HG03571 (cell line): Measurements from ENCODE around the gene FAM53C.
"Not testable (repeated sequence)": the region's sequence is repeated elsewhere in the genome, so short reads cannot be mapped to it uniquely, and the experiment has no call there.

ENCODE experiments used
- ATAC-seq: cut with Tn5 transposase; IDR thresholded peaks from one replicate; pipeline ENCODE4 v1.9.1; 2021; ENCODE audit not compliant: unreplicated experiment

Gene FAM53C

DNA sequence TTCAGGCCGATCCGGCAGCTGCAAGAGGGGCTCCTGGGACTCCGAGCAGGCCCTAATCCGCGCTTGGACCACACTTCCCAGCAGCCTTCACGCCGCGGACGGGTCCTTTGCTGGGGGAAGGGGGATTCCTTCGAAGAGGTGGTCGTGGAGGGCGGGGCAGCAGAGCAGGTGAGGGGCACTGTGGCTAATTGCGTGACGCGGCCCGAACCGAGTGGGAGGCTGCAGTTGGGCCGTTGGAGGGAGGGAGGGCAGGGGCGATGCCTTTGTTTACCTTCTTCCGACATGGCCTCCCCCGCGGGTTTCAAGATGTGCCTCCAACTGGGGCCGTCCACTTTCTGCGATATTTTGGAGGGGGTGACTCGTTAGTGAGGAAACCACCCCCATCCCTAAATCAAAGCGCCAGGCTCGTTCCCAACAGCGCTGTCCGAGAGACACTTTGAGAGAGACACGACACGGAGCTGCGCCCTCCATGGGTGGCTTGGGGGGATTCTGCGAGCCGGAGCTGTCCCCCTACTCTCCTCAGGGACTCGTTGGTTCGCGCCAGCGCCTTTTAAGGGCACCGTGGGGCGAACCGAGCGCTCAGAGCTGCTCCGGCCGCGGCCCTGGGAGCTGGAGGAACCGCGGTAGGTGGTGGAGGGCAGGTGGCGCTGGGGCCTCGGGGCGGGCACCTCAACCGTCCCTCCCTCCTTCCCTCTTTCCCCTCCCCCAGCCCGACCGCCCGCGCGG lies at the start of gene FAM53C:
Gene FAM53C, plus strand, starts transcription at position 582 of the 726 bp plus-strand sequence. CDS start 3,070 bp downstream, outside the sequence.
- ATAC-seq = peak; percentile 76

DNA sequence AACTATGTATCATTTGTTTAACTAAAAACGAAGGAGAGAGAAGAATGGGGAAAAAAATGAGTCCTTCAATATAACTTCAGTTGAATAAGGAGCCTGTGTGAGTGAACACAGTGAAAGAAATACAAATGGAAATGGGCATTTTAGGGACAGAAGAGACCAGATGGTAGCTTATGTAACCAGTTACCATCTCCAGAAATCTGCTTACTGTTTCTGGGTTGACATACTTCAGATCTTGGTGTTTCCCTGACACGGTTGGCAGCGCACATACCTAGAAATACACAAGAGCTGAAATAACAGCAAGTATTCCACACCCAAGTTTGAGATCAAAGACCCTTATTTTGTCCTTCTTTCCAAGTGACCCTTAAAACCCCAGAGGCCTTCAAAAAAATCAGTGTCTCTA lies 48.8 kb upstream of the FAM53C start:
- ATAC-seq = no peak

DNA sequence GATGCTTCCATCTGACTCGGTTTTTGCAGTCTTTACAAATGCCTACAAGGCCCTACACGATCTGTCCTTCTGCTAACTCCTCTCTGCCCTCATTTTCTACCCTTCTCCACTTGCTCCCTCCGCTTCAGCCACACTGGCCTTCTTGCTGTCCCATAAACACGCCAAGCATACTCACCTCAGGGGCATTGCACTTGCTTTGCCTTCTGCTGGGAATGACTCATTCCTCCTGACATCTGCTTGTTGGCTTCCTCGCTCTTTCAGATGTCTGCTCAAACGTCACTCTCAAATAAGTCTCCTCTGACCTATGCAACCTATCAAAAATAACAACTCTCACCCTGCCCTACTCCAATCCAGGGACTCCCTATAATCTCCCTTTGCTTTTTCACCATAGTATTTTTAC lies 34.7 kb upstream of the FAM53C start:
- no peak for ATAC-seq

DNA sequence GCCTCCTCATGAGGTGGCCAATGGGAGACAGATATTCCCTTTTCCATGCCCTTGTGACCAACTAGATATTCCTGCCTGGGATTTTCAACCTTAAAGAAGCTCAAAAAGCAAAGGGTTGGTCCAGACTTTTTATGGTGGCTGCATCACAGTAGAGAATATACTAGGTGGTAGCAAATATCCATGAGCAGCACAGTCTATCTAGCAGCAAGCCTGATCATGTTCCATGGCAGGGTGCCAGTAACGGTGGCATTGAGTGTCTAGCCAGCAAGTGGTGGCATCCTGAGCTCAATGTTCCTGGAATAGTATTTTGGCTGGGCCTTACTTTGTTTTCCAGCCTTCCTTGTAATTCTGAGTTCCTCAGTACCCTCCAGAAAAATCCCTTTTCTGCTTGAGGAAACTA lies 32.3 kb upstream of the FAM53C start:
- no peak for ATAC-seq

DNA sequence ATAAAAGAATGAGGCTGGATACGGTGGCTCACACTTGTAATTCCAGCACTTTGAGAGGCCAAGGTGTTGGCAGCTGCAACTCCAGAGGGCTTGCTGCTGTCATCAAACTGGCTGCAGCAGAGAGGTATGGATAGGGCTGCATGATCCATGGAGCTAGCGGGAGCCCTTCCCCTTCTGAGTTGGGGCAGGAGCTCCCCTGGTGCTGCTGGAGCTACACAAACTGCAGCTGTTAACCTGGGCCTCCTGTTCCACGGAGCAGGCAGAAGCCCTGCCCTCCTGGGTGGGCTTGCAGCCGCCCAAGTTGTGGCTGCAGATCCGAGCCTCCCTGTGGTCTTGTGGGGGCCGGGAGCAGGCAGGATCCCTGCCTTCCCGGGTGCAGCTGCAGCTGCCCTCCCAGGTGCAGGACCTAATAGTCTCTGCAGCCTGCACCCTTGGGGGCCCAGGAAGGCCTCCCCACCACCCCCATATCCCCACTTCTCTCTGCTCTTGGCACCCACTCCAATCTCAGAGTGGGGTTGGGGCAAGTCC lies 22.3 kb upstream of the FAM53C start:
- no peak for ATAC-seq

DNA sequence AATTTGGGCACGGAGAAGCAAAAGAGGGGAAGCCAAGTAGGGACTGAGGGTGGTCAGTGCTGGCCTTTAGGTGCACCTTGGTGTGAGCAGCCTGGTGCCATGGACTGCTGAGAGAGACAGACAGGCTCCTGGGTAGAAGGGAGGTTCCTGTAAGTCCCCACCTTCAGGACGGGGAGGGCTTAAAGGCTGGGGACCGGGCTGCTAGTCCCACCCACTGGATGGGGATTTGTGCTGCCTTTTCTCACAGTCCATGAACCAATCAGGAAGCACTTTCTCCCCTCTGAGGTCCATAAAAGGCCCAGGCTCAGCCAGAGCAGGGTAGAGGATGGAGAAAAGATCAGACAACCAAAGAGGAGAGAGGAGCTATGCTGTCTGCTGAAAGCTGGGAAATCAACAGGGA lies 21.7 kb upstream of the FAM53C start:
- no peak for ATAC-seq

DNA sequence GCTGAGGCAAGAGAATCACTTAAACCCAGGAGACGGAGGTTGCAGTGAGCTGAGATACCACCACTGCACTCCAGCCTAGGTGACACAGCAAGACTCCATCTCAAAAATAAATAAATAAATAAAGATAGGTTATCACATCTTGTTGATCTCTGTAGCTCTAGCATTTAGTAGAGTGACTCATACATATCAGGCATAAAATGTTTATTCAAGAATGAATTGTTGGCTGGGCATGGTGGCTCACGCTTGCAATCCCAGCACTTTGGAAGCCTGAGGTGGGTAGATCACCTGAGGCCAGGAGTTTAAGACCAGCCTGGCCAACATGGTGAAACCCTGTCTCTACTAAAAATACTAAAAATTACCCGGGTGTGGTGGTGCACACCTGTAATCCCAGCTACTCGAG lies 19.9 kb upstream of the FAM53C start:
- ATAC-seq = not testable (repeated sequence)

DNA sequence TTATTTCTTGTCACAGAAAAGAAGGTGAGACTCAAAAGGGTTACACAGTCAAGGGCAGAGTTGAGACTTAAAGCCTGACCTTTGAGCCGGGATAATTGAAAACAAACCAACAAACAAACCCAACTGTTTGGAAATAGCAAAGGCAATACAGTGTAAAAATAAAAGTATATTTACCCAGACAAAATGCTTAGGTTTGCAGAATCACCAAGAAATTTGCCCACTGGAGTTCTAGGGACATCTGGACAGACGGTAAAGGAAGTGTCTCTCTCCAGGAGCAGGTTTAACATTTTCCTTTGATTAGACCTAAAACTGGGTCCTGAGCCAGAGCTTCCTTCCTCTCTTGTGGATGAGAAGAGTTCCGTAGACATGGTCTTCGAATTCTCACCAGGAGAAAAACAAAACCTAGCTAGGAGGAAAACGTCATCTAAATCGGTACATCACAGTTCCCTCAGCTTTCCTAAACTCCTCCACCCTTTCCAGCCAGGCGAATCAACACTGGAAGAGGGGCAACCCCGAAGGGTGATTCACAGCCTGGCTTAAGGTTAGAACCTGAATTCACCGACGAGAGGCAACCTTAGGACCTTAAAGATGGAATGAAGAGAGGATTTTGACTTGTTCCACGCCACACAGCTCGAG lies 7.1 kb upstream of the FAM53C start:
- no peak for ATAC-seq

DNA sequence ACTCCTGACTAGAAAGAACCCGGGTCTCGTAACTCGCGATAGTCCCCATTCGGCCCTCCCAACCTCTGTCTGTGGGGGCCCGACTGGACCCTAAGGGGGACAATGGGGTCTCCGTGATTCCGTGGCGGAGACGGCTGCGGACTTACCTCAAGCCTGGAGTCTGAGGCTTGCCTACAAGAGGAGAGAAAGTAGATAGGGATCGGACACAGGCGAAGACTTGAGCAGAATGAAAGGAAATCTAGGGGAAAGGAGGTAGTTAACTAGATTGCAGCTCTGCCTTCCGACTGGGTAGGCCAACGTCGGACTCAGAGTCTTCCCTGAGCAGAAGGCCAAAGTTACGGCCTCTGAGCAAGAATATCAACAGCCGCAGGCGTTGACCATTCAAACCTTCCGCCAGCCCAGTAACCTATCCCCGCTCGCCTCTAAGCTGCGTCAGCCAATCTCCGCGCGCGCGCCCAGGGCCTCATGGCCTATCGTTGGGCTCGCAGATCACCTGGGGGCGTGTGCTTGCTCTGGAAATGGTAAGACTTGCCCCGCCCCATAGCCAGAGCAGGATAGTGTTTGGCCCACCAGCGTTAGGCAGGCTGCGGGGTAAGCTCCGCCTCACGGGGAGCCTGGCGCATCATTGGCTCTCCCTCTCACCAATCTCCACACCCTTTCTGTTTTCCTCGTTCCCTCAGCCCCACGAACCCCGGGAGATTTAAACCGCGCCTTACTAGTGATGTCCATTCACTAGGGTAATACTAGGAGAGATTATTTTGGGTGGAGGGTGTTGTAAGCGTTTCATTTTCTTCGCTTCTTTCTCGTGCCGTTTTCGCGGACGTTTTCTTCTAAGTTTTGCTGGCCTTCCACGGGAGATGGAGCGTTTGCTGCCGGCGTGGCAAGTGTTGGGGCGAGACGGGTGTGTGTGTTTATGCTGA lies 6.4 kb upstream of the FAM53C start, which contains the start of gene CDC25C:
Gene CDC25C, minus strand, starts transcription at position 356 of the 920 bp plus-strand sequence. CDS start 624 bp downstream, outside the sequence.
- peak; percentile 99 for ATAC-seq

DNA sequence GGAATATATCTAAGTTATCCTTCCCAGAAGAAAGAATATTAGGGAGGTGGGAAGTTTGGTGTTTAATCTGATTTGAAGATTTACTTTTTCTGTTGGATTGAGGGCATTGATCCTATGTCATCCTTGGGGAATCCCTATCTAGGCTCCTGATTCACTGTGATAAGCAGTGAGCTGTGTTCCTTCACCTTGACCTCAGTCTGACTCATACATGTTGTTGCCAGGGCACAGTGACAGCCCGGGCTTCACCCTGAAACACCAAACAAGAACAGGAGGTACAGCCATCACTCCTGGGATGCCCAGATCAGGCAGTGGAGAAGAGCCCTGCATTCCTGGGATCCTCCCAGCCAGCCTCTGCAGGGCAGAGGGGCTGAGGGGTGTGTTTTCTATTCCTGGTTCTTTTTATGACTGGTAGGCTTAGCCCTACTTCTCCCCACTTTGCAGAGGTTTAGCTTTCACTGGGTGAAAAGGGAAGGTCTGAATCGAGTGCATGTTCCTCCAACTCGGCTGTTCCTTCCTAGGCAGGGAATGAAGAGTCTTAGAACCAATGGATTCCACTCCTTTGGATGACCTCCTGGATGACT lies 3.1 kb upstream of the FAM53C start:
- no peak for ATAC-seq

DNA sequence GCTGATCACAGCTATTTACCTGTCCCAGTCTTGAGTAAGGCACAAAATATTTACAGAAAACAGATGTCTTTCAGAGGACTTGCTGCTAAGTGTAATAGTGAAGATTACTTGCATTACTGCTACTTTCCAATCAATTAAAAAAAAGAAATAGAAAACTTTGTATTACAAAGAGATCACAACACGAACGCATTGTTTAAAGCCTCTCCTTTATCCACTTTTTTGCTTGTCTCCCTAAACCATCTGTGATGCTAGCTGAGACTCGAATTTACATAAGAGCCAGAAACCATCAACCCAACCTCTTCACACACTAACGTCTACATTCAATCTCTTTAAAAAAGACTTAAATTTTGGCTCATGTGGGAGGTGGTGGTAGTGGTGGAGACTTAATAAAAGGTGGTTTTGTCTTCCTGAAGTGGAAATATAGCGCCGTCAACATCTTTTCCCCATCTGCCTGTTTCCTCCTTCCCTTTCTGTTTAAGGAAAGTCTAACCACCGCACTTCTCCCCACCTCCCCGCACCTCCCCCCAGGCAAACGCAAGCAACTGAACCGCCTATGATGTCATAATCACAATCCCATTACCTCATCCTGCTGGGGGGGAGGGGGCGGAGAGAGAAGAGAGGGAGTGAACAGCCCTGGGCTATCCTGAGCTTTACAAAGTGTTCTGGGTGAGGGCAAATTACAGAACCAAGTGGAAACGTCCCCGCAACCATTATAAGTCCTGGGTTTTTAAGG lies 948 bp upstream of the FAM53C start:
- ATAC-seq = peak; percentile 23

DNA sequence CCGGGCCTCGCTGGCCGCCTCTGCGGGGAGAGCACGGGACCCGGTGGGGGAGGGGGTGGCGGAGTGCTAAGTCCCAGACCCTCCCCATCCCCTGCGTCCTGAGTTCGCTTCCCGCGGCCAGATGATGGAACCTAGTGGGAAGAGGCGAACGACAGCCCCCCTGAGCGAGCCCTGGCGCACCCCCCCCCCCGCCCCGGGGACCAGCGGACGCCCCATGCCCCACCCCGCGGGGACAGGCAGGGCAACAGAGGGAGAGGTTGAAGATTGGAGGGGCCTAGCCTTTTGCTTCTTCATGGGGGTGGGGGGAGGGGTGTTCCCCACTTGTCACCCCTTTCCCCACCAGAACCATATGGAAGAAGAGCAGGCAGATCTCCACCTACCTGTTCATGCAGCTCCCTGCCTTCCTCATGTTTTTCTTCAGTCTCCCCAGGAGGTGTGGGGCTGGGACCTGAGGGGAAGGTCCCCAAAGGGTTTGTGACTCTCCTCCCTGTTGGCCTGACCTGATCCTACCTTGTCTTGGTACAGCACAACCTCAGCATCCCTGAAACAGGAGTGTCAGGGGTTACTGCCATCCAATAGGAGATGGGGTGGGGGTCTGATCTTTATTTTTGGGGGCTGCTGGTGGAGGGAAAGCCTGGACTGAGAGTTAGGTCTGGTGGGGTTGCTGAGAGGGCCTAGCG lies 485 bp downstream of the FAM53C start:
- ATAC-seq = peak; percentile 3

DNA sequence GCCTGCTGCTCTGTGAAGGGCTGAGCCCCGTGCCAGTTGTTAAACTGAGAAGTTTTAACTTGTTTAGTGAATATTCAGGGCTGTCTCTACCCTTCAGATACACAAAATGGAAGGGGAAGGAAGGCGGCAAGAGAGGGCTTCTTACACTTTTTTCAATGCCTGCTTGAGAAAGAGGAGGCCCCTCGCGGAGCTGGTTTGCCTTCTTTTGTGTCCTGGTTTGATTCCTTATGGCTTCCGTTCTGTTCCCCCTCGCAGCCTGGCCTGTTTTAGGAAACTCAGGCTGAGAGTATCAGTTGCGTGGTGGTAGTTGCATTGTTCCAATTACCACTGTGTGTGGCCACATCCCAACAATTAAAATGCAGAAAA lies 1.0 kb downstream of the FAM53C start:
- ATAC-seq = no peak

DNA sequence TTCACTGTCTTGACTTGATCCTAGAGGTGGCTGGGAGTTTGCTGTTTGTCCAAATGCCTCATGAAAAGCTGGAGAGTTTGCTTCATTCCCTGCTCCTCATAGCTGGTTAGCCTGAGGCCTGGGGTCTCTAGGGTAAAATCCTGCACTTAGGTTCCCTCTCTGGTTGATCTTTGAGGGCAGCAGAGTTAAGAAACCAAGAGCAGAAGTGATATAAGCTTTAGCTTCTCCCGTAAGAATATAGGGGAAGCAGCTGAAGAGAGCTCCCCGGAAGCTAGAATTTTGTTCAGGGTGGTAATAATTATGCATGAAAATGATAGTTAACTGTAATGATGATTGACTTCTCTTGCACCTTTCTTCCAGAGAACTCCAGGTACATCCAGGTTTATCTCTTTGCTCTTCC lies 1.4 kb downstream of the FAM53C start:
- ATAC-seq = no peak

DNA sequence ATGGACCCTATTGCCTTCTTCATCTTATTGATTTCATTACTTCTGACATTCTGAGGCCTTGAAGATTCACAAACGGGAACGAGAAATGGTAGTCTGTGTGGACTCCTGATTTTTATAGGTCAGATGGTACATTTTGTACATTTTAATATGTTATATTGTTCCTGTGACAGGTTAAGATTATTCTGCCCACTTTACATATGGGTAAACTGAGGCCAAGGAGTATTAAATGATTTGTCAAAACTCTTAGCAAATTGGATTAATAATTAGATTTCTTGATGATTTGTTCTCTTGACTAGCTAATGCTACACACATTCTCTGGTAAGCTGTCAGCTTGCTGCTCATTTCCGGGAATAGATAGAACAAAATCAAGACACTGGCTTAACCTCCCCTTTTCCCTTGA lies 1.9 kb downstream of the FAM53C start:
- ATAC-seq = no peak

DNA sequence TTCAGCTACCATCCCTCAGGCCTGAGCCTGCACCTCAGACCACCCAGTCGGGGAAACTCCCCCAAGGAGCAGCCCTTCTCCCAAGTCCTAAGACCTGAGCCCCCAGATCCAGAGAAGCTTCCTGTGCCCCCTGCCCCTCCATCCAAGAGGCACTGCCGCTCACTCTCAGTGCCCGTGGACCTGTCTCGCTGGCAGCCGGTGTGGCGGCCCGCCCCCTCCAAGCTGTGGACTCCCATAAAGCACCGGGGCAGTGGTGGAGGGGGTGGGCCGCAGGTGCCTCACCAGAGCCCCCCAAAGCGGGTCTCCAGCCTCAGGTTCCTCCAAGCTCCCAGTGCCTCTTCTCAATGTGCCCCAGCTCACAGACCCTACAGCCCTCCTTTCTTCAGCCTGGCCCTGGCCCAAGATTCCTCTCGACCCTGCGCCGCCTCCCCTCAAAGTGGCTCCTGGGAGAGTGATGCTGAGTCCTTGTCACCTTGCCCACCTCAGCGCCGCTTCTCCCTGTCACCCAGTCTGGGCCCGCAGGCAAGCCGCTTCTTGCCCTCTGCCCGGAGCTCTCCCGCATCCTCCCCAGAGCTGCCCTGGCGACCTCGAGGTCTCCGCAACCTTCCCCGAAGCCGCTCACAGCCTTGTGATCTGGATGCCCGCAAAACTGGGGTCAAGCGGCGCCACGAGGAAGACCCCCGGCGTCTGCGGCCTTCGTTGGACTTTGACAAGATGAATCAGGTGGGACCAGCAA lies 7.0 kb downstream of the FAM53C start:
- no peak for ATAC-seq

DNA sequence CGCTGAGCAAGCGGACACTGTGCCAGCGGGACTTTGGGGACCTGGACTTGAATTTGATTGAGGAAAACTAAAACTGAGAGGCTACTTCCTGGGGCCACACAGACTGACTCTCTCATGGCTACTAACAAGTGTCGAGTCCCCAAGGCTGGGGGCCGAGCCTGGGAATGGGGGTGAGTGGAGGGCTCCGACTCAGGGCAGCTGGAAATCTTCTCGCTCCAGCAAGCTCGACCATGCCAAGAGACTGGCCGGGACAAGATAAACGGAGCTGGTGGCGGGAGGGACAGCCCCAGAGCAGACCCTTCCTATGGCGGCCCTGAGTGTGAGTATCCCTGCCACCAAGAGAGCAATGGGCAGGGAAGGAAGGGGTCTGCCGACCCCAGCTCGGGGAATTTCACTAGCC lies 8.8 kb downstream of the FAM53C start:
- ATAC-seq = no peak

DNA sequence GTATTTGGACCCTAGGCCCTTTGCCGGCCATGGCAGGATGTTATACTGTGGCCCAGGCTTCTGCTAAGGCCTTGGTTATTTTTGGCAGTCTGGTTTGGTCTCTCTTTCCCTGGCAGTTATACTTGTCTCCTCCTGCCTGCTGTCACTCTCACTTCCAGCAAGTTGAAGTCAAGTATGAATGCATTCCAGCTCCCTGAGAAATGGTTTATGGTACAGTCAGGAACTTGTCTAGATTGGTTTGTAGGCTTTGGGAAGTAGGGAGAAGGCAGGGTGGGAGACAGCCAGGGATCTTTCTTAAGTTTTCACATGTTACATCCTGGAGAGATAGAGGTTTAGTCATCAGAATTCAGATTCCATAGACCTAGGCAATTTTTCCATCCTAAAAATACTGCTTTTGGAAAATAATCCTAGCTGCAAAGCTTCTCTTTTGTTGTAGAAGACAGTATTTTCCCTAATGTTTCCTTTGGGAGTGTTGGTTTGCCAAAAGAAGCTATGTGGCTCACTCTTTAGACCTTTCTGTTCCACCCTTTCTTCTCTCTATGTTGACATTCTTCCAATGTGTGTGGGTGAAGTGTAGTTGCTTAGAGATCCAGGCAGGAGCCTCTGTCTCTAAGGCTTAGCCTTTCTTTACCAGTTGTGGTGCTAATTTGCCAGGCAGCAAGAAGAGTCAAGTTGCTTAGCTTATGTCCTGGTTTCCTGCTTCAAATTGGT lies 11.9 kb downstream of the FAM53C start:
- ATAC-seq = no peak

DNA sequence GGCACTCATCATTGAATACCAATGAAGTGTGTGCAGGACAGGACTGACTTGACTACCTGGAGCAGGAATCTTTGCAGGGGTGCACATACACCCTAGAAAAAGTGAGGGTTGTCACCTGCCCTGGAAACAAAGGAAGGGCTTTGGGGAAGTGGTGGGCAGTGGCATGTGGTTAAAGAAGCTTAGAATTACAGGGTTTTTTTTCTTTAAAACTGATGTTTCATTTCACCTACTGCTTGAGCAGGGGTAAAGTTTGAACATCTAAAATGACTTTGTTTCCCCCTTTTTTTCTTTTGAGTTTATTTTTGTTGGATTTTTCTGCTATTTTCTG lies 12.5 kb downstream of the FAM53C start:
- ATAC-seq = no peak
